Mucosa of stomach (tissue), 1 donor: Measurements from ENCODE around the gene PELO.
"Not testable (repeated sequence)": the region's sequence is repeated elsewhere in the genome, so short reads cannot be mapped to it uniquely, and the experiment has no call there.

Source experiments
- H3K27me3 ChIP-seq: one replicate; pipeline ENCODE4 v1.7.0; 2013; ENCODE audit warnings: mild to moderate bottlenecking, low read length; ENCODE audit not compliant: control insufficient read depth, insufficient read depth
- H3K36me3 ChIP-seq: one replicate; pipeline ENCODE4 v1.7.0; 2013; ENCODE audit warnings: low read length; ENCODE audit not compliant: control insufficient read depth, insufficient read depth
- H3K4me1 ChIP-seq: one replicate; pipeline ENCODE4 v1.7.0; 2013; ENCODE audit warnings: mild to moderate bottlenecking, low read length; ENCODE audit not compliant: control insufficient read depth, insufficient read depth
- H3K4me3 ChIP-seq: one replicate; pipeline ENCODE4 v1.7.0; 2013; ENCODE audit warnings: low read length
- H3K9ac ChIP-seq: one replicate; pipeline ENCODE4 v1.7.0; 2013; ENCODE audit warnings: mild to moderate bottlenecking, low read length, moderate library complexity
- H3K9me3 ChIP-seq: one replicate; pipeline ENCODE4 v1.7.0; 2013; ENCODE audit warnings: mild to moderate bottlenecking, low read length, moderate library complexity; ENCODE audit not compliant: control insufficient read depth
- donor health status: Pancreatic carcinoma.

PELO gene, protein sequence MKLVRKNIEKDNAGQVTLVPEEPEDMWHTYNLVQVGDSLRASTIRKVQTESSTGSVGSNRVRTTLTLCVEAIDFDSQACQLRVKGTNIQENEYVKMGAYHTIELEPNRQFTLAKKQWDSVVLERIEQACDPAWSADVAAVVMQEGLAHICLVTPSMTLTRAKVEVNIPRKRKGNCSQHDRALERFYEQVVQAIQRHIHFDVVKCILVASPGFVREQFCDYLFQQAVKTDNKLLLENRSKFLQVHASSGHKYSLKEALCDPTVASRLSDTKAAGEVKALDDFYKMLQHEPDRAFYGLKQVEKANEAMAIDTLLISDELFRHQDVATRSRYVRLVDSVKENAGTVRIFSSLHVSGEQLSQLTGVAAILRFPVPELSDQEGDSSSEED

DNA sequence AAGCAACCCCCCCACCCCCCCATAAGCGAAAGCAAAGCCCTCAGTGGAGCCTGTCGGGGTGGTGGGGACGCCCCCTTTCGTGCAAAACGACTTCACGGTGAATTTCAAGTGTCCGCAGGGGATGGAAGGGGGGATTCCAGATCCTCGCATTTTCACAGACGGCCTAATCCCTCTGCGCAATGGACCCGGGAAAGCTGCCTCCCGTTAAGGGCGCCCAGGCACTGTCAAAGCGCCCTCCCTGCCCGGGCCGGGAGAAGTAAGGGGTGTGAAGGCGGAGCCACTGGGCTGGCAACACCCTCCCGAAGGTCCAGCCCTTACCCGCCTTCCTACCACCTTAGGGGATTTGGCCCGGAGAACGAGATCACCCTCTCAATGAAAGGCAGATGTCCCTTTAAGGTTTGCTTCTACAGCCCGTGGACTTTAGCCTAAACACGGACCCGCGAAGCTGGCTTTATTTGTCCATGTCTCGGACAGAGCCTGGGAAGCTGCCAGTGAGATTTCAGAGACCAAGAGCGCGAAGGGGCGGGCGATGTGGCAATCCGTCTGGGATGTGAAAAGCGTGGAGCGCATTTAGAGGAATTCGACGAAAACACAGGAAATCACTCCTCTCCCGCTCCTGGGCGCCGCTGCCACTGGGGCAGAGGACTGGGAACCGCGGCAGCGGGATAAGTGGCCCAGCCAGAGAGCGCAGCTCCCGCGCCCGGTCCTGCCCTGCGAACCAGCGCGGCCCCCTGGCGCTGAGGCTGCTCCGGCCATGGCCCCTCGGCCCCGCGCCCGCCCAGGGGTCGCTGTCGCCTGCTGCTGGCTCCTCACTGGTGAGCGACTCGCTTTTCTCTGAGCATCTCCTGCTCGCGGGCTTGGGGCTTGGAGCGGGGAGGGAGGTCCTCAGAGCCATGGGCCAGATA is at the start of gene PELO, which contains the start of gene ITGA1:
TSS of gene PELO (plus strand) at position 317 of the 905 bp plus-strand sequence. CDS start 12,479 bp downstream, outside the sequence.
TSS of gene ITGA1 (plus strand) at position 317 of the 905 bp plus-strand sequence. CDS start at position 755, 438 bp downstream.
- H3K4me3 ChIP-seq, result peak within 1 kb of the TSS; percentile 64
- H3K4me1 ChIP-seq, result peaks cover 4% of the 10 kb centered on the region
- no peaks in the 10 kb centered on the region for H3K36me3 ChIP-seq
- no peaks in the 10 kb centered on the region for H3K9me3 ChIP-seq
- peak within 1 kb of the TSS; percentile 68 for H3K9ac ChIP-seq
- peaks cover 4% of the 10 kb centered on the region for H3K27me3 ChIP-seq

DNA sequence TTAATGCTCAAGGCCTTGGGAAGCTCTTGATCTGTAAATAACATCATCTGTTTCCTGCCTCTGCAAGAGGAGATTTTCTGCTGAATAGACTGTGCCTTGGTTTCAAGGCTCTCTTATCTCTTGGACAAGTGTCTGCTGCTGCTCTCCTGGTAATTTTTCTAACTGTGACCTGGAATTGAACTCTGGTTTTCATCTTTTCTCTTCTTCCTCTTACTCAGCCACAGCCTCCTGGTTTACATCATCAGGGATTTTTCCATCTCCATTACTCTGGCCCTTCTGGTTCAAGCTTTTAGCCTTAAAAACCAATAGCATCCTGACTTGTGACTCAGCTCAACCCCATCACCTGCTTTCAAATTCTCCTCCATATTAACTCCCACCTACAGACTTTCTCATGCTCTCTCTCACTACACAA is 49.6 kb upstream of the PELO start:
- peaks cover under 1% of the 10 kb centered on the region for H3K4me1 ChIP-seq
- H3K4me3 ChIP-seq, result no peak overlapping the region
- no peak overlapping the region for H3K9ac ChIP-seq
- H3K27me3 ChIP-seq, result no peaks in the 10 kb centered on the region
- H3K9me3 ChIP-seq, result no peaks in the 10 kb centered on the region
- no peaks in the 10 kb centered on the region for H3K36me3 ChIP-seq

DNA sequence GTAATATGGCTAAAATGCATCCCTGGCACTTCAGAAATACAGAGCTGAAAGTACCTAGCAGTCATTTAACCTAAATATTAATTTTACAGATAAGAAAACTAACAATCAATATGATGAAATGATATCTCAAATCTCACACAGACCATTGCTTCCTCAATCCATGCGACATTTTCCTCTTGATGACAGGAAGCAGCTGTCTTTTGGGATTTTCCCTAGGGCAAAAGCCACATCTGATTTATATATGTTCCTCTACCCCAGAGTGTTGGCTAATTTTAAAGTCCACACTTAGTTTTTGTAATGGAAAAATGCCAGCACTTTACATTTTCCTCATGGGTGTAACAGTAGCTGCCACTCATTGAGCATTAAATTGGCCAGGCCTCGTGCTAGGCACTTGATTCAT is 47.7 kb upstream of the PELO start:
- H3K27me3 ChIP-seq, result no peaks in the 10 kb centered on the region
- H3K36me3 ChIP-seq, result no peaks in the 10 kb centered on the region
- H3K4me1 ChIP-seq, result peaks cover 8% of the 10 kb centered on the region
- H3K4me3 ChIP-seq, result no peak overlapping the region
- H3K9ac ChIP-seq, result no peak overlapping the region
- H3K9me3 ChIP-seq, result no peaks in the 10 kb centered on the region

DNA sequence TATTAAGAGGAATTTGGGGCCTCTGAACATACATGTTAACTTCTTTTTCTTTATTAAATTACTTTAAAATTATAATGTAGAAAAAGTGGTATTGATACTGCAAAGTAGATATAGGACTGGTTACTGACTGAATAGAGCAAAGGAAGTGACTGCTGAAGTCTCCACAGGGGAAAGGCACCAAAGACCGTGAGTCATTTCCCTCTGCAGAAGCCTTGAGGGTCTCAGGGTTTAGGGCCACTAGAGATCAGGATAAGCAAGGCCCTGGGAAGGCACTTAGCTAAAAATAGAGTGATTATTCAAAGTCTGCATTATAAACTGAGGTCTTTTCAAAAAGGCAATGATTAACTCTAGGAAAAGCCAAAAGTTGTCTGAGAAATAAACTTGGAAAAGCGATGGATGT is 44.7 kb upstream of the PELO start:
- H3K4me1 ChIP-seq, result peaks cover 8% of the 10 kb centered on the region
- H3K9ac ChIP-seq, result no peak overlapping the region
- no peaks in the 10 kb centered on the region for H3K27me3 ChIP-seq
- no peaks in the 10 kb centered on the region for H3K36me3 ChIP-seq
- H3K9me3 ChIP-seq, result no peaks in the 10 kb centered on the region
- H3K4me3 ChIP-seq, result no peak overlapping the region

DNA sequence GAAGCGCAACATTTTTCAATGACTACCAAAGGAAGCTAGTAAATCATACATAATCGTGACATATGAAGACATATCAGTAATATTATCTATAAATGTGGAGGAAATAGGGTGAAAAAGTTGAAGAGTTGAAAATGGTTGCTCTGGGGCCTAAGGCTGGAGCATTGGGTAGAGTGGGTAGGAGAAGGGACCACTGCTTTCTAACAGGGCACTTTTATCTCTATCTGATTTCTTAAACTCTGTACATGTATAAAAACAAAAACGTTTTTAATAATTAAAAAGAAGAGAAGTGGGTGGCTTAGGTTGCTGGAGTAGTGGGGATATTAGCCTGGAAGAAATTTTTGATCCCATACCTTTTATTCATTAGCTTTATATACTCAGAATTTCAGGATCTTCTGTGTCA is 44.2 kb upstream of the PELO start:
- Histone ChIP-seq H3K4me3 (no peak overlapping the region), H3K9ac (no peak overlapping the region), H3K36me3 (no peaks in the 10 kb centered on the region), H3K9me3 (no peaks in the 10 kb centered on the region), H3K4me1 (peaks cover 8% of the 10 kb centered on the region), H3K27me3 (no peaks in the 10 kb centered on the region)

DNA sequence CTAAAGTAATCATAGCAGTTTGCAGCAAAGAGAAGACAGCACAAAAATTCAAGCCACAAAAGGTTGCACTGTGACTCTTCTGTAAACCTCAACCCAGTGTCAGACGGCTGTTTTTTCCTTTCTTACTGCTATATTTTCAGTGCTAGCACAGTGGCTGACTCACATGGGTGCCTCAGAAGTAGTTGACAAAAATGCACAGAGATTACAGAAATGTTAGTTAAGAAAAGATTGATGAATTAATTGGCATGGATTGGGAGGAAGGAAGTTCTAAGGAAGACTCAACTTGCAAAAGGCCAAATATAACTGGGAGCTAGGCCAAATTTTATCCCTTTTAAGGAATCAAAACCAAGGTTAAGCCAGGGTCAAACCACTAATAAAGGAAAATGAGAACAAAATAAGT is 43.7 kb upstream of the PELO start:
- Histone ChIP-seq H3K4me3 (no peak overlapping the region), H3K9ac (no peak overlapping the region), H3K27me3 (no peaks in the 10 kb centered on the region), H3K9me3 (no peaks in the 10 kb centered on the region), H3K36me3 (no peaks in the 10 kb centered on the region), H3K4me1 (peaks cover 8% of the 10 kb centered on the region)

DNA sequence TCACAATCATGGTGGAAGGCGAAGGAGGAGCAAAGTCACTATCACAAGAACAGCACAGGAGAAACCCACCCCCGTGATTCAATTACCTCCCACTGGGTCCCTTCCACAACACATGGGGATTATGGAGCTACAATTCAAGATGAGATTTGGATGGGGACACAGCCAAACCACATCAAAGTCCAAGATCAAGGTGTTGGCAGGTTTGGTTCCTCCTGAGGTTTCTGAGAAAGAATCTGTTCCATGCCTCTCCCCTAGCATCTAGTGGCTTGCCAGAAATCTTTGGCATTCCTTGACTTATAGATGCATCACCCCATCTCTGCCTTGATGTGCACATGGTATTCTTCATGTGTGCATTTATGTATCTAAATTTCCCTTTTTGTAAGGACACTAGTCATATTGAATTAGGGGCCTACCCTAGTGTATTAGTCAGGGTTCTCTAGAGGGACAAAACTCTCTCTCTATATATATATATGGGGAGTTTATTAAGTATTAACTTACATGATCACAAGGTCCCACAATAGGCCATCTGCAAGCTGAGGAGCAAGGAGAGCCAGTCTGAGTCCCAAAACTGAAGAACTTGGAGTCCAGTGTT is 42.8 kb upstream of the PELO start:
- not testable (repeated sequence) for H3K9ac ChIP-seq, H3K36me3 ChIP-seq, H3K4me3 ChIP-seq, H3K4me1 ChIP-seq, H3K27me3 ChIP-seq, H3K9me3 ChIP-seq

DNA sequence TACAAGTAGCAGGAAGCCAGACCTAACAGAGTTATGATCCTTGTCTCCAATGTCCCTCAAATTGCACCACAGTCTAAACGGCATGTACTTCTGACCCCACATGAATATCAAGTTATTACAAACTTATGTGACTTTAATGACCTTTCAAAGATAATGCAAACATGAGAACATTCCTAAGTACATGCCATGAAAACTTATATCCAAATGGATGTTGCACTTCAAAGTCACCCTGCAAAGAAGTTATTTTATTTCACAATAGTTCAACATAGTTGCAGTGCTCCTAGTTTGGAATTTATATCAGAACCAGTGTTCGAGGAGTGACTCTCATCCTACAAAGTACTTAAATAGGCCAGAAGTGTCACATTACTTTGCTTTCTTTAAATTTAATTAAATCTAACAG is 41.2 kb upstream of the PELO start:
- H3K4me3 ChIP-seq, result no peak overlapping the region
- no peaks in the 10 kb centered on the region for H3K9me3 ChIP-seq
- H3K36me3 ChIP-seq, result no peaks in the 10 kb centered on the region
- no peak overlapping the region for H3K9ac ChIP-seq
- H3K4me1 ChIP-seq, result peaks cover 8% of the 10 kb centered on the region
- no peaks in the 10 kb centered on the region for H3K27me3 ChIP-seq

DNA sequence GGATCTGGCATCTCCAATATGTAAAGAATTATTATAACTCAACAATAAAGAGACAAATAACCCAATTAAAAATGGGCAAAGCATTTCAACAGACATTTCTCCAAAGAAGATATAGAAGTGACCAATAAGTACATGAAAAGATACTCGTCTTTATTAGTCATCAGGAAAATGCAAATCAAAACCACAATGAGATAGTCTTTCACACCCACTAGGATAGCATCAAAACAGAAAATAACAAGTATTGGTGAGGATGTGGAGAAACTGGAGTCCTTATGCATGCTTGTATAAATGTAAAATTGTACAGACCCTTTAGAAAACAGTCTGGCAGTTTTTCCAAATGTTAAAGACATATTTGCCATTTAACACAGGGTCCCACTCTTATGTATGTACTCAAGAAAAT is 39.1 kb upstream of the PELO start:
- no peak overlapping the region for H3K4me3 ChIP-seq
- peaks cover 3% of the 10 kb centered on the region for H3K4me1 ChIP-seq
- H3K9me3 ChIP-seq, result no peaks in the 10 kb centered on the region
- no peaks in the 10 kb centered on the region for H3K27me3 ChIP-seq
- no peak overlapping the region for H3K9ac ChIP-seq
- no peaks in the 10 kb centered on the region for H3K36me3 ChIP-seq

DNA sequence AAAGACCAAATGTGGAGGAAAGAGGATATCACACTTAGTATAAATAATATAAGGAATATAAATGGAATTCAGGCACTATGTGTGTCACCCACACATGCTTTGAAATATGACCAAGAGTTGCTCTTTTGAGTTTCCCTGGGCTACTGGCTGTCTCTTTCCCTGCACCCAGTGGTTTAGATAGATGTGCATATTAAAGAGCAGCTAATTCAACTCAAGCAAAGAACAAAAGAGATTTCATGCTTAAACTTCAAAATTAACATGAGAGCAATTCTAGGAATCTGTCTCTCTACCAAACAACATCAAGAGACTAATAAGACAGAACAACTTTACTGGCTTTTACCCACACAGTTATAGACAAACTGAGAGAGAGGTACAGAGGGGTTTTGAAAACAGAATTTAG is 38.0 kb upstream of the PELO start:
- no peaks in the 10 kb centered on the region for H3K4me1 ChIP-seq
- no peaks in the 10 kb centered on the region for H3K27me3 ChIP-seq
- no peak overlapping the region for H3K4me3 ChIP-seq
- H3K9me3 ChIP-seq, result no peaks in the 10 kb centered on the region
- H3K36me3 ChIP-seq, result no peaks in the 10 kb centered on the region
- no peak overlapping the region for H3K9ac ChIP-seq

DNA sequence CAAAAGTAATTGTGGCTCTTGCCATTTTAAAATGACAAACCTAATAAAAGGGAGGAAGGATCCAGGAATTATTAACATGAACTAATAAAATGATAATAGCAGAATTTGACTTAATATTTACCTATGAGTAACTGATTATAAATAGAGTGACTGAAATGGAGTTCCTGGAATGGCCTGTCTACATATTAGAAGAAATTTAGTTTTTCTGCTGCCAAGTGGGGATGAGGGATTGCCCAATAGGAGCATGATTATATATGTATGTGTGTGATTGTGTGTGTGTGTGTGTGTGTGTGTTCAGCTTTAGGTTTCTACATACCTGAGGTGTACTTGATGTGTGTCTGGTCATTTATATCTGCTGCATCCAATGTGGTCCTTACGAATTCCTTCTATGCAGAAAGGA is 36.6 kb upstream of the PELO start:
- Histone ChIP-seq H3K9me3 (no peaks in the 10 kb centered on the region), H3K9ac (no peak overlapping the region), H3K4me1 (no peaks in the 10 kb centered on the region), H3K36me3 (no peaks in the 10 kb centered on the region), H3K27me3 (no peaks in the 10 kb centered on the region), H3K4me3 (no peak overlapping the region)

DNA sequence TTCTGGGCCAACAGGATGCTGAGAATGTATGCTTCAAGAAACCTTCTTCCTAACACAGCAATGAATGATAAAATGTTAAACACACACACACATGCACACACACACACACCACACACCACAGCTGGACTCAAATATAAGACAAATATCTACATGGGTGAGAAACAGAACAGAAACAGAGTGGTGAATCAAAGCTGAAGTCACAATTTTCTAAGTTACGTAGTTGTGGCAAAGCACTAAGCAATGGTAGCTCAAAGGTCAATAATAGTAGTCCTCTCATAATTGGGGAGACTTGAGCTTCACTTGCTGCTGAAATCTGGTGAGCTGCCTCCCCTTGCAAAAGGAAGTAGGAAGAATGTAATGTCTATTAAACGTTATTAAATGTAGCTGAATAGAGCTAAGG is 33.7 kb upstream of the PELO start:
- Histone ChIP-seq H3K27me3 (no peaks in the 10 kb centered on the region), H3K4me1 (no peaks in the 10 kb centered on the region), H3K36me3 (no peaks in the 10 kb centered on the region), H3K9me3 (no peaks in the 10 kb centered on the region), H3K4me3 (no peak overlapping the region), H3K9ac (no peak overlapping the region)
